Stimulated activated CD4-positive, alpha-beta T cell treated with anti-CD3 and anti-CD28 coated beads, Interleukin-4, amount 100 ng/mL, for 24 hours (primary cell): ENCODE data around the gene RHBDD3.
"Not testable (repeated sequence)": the region's sequence is repeated elsewhere in the genome, so short reads cannot be mapped to it uniquely, and the experiment has no call there.

Experiments
- DNase-seq: peaks from one replicate; pipeline ENCODE4 v3.0.0-alpha.2; 2020

RHBDD3 gene

DNA sequence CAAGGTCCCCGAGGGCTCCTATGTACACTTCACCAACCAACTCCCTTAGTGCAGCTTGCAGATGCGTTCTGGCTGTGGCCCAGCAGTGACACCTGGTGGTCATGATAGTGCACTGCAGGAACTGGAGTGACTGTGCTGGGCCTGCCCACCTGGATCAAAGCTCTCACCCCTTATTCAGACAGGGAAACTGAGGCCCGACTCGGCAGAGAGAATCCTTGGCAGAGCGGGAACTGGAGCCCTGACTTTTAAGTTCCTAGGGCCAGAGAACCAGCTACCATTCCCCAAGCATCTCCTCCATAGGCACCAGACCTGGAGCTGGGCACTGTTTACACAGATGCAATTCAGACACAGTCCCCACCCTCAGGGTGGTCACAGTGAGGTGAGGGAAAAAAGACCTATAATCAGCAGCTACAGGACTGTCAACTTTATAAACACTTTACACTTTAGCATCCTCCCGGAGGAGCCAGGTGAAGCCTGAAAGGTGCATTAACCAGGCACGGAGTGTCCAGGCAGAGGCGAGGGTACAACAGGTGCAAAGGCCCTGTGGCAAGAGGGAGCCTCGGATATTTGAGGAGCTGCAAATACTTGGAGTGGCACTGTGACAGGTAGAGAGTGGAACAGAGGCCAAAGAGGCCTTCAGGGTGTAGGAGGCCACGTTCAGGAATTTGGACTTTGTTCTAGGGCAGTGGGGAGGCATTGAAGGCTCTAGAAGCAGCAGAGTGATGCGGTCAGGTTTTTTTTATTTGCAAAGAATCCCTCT, 22.0 kb downstream of the RHBDD3 start:
- peak; percentile 71 for DNase-seq

DNA sequence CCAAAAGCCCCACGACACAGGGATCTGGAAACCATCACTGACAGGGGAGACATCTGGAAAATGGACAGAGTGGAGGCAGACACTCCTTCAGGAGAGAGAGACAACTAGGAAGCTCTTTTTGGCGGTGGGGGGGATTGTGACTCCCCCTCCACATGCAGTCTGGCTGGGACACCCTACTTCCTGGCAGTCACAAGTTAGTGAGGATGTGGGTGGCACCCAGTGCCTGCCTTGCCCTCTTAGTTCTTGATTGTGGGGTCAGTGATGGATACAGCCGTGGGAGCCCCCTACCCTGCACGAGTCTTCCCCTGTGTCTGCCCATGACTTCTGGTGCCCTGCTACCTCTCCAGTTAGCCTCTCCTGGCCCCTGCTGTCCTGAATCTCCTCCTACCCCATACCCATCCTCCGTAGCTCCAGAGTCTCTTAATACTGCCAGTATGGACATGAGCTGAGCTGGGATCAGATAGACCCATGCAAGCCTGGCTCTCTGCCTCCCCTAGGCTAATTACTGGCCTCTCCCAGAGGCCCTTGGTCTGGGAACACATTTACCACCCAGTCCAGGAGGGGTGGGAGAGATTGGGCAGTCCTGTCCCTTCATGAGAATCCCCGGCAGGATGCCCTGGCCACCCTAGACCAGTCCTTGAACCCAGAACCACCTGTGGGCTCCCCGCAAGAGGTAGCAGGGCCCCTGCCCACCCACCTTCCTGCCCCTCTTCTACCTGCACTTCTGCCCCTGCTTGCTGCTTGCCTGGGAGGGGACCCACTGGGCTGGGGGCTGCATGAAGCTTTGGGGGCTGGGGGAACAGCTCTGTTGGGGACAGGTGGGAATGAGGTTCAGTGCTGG, 22.8 kb downstream of the RHBDD3 start:
- no peak for DNase-seq

DNA sequence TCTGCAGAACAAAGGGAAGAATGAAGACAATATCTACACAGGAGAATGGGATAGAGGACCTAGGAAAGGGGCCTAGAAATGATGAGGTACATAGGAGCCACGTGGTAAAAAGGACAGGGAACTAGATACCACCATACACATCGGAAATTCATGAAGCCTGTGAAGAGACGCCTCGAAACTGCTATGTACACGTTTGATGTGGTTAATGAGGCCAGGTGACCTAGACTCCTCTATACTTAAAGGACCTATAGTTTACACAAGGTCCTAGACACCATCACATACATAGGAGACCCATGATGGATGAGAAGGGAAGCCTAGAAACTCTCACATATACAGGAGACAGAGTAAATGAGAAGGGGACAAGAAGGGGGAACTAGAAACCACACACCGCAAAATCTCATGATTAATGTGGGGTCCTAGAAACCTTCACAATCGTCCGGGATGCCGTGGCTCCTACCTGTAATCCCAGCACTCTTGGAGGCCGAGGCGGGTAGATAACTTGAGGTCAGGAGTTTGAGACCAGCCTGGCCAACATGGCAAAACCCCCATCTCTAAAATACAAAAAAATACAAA, 23.8 kb downstream of the RHBDD3 start:
- DNase-seq: no peak

DNA sequence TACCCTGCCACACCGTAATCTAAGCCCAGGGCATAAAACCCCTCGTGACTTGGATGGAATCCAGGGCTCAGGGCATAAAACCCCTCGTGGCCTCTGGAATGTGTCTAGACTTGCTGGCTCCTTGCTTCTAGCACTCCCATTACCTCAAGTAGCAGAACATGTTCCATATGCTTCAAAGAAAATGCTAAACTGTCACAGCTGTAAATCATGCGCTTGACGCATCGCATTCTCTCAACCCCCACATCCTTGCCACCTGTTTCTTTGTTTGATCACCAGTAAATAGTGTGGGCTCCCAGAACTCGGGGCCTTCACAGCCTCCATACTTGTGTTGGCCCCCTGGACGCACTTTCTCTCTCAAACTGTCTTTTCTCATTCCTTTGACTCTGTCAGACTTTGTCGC, 27.3 kb downstream of the RHBDD3 start:
- DNase-seq: not testable (repeated sequence)

DNA sequence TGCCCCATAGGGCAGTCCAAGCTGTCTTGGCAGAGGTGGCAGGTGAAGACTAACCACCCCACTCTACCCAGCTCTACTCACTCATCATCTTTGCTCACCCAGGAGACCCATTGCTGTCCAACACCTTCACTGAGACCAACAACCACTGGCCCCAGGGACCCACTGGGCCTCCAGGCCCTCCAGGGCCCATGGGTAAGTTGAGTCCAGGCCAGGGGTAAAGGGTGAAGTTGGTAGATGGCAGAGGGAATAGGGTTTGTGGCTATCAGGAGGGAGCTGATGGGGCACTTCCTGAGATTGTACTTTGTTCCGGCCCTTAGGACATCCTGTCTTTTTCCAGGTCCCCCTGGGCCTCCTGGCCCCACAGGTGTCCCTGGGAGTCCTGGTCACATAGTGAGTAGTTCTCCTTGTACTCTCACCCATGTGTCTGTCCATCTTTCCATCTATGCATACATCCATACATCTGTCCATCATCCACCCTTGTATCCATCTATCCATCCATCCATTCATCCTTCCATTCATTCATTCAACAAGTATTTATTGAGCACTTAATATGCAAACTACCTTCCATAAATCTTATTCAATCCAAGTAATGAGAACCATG, 34.4 kb downstream of the RHBDD3 start:
- no peak for DNase-seq

DNA sequence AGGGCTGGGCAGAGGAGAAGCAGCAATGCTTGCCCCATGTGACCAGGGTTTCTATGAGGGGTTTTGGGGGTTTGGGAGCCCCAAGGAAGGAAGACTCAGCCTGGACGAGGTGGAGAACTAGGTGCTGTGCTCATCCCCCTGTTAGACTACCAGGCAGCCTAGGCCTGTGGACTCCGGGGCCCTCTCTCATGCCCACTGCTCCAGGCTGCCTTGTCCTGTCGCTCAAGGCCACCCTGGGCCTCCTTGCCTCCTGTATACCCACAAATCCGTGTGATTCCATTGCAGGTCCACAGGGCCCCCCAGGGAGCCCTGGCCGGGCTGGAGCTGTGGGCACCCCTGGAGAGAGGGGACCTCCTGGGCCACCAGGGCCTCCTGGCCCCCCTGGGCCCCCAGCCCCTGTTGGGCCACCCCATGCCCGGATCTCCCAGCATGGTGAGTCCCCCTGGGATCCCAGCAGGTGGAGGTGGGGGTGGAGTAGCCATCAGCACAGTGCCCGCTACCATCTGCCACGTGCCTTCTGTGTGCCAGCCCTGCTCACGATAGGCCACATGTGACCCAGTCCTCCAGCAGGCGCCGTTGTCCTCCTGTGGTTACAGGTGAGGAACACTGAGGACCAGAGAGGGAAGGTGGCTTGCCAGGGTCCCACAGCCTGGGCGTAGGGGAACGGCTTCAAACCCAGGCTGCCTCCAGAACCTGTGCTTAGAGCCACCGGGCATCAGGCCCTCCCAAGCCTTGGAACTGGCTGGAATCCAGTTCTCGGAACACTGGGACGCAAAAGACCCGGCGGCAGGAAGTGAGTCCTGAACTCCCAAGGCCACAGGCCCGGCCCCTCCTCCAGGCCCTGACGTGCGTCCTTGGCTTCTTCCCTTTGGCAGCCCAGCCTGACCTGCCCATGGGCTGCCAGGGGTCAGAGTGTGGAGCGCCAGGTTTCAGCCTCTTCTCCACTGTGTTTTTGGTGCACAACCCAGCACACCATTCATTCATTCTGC, 35.5 kb downstream of the RHBDD3 start:
- DNase-seq: no peak

DNA sequence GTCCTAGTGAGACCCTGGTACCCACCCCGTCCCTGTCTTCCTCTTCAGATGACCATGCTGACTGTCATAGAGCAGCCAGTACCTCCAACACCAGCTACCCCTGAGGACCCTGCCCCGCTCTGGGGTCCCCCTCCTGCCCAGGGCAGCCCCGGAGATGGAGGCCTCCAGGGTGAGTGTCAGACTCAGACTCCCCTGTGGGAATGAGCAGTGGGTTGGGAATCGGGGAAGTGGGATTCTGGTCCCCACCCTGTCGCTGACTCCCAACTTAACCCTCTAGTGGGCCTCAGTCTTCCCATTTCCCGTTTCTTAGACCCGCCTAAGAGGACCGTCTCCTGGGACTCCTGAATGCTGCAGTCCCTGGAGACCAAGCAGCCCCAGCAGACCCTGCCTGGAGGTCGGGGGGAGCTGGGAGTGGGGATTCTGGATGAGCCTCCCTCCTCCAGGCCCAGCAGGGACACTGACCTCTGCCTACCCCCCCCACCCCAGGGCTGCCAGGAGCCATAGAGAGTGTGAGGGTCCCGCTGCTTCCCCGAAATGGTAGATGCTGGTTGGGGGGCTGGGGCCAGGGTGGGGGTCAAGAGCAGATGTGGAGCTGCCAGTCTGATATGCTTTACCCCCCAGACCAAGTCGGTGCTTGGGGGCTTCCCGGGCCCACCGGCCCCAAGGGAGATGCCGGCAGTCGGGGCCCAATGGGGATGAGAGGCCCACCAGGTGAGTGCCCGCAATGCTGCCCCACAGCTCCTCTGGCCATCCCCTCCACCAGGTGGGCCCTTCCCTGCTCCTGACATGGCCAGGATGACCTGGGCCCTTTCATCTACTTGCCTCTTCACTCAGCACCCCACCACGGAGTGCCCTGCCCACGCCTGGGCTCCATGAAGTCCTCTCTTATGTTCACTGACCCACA, 36.6 kb downstream of the RHBDD3 start:
- no peak for DNase-seq

DNA sequence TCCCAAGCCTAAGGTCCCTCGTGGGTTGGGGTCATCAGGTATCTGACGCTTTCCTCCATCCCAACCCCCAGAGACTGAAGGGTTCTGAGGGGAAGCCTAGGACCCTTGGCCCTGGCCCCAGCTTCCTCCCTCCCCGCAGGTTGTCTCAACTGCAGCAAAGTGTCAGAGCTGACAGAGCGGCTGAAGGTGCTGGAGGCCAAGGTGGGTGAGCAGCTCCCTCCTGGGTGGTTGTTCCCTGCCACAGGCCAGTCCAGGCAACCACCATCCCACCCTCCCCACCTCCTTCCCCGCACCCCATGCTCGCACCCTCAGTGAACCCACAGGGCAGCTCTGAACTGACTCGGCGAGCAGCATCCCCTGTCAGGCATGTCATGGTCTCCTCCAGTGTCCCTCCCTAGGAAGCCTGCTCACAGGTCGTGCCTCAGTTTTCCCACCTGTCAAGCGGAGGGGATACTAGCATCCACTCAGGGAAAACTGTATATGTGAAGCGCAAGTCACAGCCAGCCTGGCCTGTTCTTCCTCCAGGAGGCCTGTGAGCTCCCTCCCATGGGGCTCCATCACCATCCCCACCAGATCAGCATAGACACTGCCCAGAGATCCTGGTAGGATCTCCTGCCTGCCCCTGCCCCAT, 41.3 kb downstream of the RHBDD3 start:
- DNase-seq: no peak

DNA sequence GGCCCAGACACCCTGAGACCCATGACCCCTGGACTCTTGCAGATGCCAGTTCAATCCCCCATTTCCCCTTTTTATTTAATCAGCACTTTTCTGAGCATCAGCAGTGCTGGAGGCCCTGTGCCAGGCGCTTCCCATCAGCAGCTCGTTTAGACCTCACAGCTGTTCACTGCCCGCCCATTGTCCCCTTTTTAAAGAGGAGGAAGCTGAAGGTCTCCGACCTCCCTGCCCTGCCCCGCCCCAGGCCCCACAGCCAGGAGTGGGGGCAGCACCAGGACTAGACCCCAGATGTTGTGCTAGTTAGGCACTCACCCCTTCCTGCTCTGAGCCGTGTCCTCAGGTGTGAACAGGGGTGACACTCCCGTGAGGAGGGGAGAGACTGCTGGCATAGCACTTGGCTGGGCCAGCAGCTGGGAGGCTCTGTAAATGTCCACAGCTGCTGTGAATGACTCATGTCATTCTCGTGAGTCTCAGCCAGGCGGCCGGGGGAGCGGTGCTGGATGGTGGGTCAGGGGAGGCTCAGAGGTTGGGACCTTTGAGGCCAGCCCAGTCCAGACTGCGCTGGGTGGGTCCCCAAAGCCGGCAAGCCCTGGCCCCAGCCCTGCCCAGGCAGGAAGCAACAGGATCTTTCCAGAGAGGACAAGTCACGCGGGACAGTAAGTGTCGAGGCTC, 42.2 kb downstream of the RHBDD3 start:
- DNase-seq: no peak

DNA sequence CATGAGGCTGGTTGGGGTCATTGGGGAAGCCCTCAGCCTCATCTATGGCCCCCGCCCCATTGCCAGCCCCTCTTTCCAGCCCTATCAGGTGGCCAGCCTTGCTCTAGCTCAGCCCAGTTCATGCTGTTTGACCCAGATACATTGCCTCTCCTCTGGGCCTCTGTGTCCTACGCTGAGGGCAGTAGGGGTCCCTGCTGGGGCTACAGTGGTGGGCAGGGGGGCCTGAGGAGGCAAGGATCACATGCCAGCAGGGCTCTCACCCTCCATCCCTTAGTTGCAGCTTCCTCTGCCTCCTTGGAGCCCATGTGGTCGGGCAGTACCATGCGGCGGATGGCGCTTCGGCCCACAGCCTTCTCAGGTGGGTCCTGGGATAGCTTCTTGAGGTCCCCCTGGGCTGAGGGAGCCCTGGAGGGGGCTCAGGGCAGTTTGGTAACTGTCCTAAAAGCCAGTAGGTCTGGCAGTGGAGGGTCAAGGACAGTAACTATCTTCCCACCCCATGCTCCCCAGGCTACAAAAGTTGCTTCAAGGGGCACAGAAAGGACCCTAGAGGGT, 42.8 kb downstream of the RHBDD3 start:
- no peak for DNase-seq

DNA sequence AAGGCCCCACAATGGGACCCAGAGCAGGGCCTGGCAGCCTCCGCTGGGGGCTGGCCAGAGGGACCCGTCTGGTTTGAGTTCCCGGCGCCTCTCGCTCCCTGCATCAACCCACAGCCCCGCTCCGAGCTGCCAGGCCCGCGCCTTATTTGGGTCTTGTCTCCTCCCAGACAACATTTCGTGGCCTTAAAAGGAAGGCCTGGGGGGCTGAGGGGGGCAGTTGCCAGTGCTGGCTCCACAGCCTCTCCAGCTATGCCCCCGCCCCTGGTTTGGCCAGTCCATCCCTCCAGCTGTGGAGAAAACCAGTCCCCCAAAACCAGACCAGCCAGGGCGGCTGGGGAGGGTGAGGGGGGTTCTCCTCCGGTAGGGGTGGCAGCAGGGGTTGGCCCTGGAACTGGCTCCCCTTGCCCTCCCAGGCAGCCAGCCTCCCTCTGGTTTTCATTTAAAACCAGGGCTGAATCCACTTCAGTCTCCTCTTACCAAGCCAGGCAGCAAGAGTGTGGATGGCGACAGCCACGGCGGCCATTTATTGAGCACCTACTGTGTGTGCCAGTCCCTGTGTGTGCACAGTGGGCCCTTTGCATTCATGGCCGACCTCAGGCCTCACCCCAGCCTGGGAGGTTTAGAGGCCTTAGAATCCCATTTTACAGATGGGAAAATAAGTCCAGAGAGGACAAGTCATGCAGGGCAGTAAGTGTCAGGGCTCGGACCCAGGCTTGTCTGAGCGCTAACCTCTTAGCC, 43.5 kb downstream of the RHBDD3 start:
- DNase-seq: no peak

DNA sequence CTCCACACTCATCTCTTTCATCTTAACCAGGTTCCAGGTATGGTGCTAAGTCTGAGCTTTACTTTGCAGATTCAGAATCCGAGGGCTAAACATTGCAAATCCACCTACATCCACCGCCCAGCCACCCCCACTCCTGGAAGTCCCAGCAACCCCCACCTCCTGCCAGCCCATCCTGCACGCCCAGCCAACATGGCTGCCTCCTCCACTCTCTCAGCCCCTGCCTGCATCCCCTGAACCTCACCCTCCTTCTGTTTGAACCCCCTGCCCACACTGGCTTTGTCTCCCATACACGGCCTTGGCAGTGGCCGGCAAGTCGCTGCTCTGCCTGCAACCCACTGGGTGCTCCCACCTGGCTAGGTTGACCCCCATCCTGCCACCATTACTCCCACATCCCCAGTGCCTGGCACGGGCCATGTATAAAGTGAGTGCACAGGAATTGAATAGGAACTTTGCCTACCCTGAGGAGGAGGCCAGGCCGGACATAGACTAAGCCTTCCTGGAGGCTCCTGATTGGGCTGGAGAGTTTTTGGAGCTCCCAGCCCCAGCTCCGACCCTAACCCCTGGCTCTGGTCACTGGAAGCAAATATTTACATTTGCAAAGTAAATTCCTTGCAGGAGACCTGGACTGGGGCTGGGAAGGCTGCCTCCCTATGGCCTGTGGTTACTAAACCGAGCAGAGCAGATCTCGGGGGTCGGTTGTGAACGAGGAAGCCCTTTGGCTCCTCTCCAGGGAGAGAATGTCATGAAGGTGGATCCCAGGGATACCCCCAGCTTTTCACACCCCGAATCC, 47.7 kb downstream of the RHBDD3 start:
- no peak for DNase-seq

DNA sequence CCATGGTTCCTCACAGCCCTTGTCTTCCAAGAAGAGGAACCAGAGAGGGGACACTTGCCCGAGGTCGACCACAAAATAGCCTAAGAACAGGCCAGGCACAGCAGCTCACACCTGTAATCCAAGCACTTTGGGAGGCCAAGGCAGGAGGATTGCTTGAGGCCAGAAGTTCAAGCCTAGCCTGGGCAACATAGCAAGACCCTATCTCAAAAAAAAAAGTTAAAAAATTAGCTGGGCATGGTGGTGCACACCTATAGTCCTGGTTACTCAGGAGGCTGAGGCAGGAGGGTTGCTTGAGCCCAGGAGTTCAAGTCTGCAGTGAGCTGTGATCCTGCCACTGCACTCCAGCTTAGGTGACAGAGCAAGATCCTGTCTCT, 48.4 kb downstream of the RHBDD3 start:
- DNase-seq: not testable (repeated sequence)

DNA sequence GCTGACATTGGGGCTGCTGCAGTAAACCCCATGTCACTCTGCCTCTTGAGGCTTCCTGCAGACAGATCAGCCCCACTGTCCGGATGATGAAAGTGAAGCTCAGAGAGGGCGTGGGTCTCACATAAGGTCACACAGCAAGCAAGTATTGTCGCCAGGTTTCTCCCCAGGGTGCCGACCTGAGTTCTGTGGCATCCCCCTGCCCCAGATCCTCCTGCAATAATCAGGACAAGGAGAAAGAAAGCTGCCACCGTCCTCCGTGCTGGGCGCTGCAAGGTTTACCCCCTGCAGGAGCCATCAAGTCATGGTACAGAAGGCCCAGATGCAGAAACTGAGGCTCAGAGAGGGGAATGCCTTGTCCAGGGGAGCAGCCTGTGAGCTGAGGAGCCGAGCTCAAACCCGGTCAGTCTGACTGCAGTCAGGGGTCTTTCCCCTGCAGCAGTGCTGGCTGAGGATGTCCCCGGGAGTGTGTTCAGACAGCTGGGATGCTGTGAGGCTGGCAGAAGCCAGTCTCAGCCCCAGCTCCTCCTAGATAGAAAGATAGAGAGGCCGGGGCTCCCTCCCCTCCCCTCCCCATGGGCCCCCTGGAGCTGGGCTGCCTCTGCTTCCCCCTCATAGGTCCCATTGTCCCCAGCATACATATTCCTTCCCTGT, 48.9 kb downstream of the RHBDD3 start:
- no peak for DNase-seq

DNA sequence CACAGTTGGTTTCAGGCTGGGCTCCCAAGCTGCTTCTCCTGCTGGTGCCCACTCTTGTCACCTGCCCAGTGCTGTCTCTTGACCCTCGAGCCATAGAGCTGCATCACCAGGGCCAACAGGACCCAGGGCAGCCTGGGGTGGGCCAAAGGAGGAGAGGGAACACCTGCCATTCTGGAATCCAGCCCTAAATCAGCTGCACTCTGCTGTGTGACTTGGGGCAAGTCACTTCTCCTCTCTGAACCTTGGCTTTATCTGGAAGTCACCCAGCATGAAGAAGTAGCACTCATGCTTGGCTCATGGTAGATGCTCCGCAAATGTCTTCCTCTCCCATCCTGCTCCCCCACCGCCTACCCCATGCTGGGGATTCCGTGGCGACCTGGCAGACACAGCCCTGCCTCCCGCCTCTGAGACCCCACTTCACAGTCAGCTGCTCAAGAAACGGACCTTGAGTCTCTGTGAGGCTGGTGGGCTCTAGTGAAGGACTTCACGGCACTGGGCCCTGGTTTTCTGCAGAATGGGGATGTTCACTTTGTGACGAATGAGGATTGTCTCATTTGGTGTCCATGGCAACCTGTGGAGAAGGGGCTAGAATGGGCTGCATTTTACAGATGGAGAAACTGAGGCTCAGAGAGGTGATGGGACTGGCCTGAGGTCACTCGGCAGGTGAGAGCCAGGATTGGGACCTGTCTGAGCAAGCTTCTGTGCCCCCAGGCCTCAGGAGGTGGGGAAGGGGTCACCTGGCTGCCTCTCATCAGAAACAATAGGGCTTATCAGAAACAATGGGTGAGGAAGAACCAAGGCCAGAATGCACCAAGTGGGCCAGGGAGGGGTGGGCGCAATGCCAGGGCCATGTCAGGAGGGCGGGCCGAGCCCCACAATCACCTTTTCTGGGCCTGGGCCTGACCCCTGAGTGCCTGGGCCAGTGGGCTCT, 49.7 kb downstream of the RHBDD3 start:
- DNase-seq: no peak

DNA sequence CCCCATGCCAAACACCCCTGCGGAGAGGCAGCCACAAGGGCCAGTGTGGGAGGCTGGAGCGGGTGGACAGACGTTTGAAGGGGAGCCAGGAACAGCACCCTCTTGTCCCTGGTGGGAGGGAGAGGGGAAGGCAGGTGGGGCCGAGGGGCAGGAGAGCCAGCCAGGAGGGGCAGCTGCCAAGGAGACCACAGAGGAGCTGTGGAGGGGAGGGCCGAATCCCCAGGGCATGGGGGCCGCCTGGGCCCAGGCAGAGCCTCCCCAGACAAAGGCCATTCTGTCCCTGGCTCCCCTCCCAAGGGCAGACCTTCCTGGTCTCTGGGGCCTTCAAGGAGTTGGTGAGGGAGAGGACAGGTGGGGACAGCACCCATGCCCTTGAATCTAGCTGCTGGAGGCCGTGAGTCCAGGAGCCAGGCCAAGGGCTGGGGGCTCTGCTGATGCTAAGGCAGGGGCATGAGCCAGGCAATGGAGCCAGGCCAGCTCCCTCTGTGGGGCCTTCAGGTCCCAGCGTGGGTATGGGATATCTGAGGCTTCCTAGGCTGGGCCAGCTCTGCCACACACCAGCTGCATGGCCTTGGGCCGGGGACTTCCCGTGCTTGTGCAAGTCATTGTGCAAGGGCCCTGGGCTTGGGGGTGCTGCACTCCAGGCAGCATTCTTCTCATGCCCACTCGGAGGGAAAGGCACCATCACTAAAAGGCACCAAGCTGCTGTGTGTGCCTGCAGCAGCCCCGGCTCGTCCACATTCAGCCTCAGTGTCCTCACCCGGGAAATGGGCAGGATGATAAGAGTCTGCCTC, 50.7 kb downstream of the RHBDD3 start:
- DNase-seq: no peak
